ENCODE data around the gene SPTBN1. TPM values are rescaled to one million over a fixed set of nuclear protein-coding genes. Genes with fewer than 3 reads are reported as not detected.
A peak's percentile ranks its signal among the peaks of the same experiment; 100 is the strongest.

Gene SPTBN1
- total RNA-seq, 1 experiment from 2014 or later, result 262 TPM

DNA sequence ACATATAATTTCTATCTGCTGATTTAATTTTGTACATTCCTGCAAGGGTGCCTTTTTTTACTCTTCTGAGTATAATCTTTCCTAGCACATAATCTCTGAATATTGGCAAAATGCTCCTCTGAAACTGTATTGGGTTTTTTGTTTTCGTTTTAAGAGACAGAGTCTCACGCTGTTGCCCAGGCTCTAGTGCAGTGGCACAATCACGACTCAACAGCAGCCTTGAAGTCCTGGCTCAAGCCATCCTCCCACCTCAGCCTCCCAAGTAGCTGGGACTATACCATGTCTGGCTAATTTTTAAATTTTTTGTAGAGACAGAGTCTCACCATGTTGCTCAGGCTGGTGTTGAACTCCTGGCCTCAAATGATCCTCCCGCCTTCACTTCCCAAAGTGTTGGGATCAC lies 104.9 kb downstream of the SPTBN1 start:
- Histone ChIP-seq H3K9me2 (ENCODE audit: insufficient read depth) (no peaks in the 10 kb centered on the region), H3K27ac (peak overlapping the region; percentile 95), H3K36me3 (ENCODE audit: low read depth) (peaks cover 5% of the 10 kb centered on the region; the same call in 1 of the 2 replicates), H3F3A (ENCODE audit: insufficient read depth, low read depth) (peaks cover 50% of the 10 kb centered on the region), H3K4me1 (replicated peaks; ENCODE audit: insufficient read depth) (peaks cover 44% of the 10 kb centered on the region), H2AFZ (no peak overlapping the region), H4K20me1 (ENCODE audit: insufficient read depth) (no peaks in the 10 kb centered on the region), H3K79me2 (ENCODE audit: low read depth) (peaks cover 90% of the 10 kb centered on the region), H3K4me2 (peak overlapping the region; percentile 91), H3K4me3 (peak overlapping the region; percentile 90), H3K9me3 (ENCODE audit: insufficient read depth, low read depth) (no peaks in the 10 kb centered on the region), H3K27me3 (ENCODE audit: insufficient read depth, low read depth) (no peaks in the 10 kb centered on the region)
- ChIA-PET CTCF (no interaction called here), POLR2A (ENCODE audit: unreplicated experiment) (no interaction called here)
- intact Hi-C loops (cut with micrococcal nuclease; ENCODE audit: unreplicated experiment), result no loop called here
- no TSS peak for BruUV-seq (replicated peaks)
- DNase-seq, result no peak
- TF ChIP-seq EZH2 (IDR thresholded peaks at IDR 0.05; ENCODE audit: low read depth), result no peak
- TF ChIP-seq, protein P1, sequence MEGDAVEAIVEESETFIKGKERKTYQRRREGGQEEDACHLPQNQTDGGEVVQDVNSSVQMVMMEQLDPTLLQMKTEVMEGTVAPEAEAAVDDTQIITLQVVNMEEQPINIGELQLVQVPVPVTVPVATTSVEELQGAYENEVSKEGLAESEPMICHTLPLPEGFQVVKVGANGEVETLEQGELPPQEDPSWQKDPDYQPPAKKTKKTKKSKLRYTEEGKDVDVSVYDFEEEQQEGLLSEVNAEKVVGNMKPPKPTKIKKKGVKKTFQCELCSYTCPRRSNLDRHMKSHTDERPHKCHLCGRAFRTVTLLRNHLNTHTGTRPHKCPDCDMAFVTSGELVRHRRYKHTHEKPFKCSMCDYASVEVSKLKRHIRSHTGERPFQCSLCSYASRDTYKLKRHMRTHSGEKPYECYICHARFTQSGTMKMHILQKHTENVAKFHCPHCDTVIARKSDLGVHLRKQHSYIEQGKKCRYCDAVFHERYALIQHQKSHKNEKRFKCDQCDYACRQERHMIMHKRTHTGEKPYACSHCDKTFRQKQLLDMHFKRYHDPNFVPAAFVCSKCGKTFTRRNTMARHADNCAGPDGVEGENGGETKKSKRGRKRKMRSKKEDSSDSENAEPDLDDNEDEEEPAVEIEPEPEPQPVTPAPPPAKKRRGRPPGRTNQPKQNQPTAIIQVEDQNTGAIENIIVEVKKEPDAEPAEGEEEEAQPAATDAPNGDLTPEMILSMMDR (conservative IDR thresholded peaks at IDR 0.05), result no peak

DNA sequence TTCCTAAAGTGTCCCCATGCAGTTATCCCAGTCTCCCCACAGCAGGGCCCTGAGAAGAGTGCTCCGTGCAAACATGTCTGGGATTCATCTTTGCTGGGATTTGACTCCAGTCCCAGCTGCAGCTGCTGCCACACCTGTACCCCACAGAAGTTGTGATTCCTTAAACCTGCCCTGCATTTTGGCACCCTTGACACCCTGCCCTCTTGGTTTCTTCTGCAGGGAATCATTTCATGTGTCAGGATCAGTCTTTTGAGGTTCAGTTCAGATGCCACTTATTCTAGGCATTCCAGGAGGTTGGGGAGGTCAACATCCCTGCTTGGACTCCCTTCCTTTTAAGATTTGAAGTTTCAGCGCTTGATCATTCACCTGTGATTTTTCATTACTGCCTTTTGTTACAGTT lies 108.3 kb downstream of the SPTBN1 start:
- H3K27me3 ChIP-seq (ENCODE audit: insufficient read depth, low read depth), result no peaks in the 10 kb centered on the region

DNA sequence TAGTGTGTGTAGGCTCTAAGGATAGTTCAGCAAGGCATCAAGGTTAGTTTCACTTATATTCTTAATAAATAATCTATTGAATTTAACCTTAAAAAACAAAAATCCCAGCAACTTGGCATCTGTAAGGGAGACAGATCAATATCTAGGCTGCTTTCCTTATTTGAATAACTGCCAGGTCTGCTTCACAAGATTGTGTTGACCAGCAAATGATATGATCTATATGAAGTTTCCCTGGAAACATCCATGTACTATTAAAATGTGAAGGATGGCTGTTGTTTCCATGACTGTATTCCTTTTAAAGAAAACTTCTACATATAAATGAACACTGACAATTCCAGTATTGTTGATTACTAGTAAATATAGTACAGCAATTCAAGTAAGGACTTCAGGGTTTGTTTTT lies 109.4 kb downstream of the SPTBN1 start:
- Histone ChIP-seq H3K4me2 (no peak overlapping the region), H3K9me3 (ENCODE audit: insufficient read depth, low read depth) (no peaks in the 10 kb centered on the region), H3K4me3 (no peak overlapping the region), H3F3A (ENCODE audit: insufficient read depth, low read depth) (peaks cover 22% of the 10 kb centered on the region; the same call in 1 of the 2 replicates), H3K79me2 (ENCODE audit: low read depth) (peaks cover 98% of the 10 kb centered on the region), H3K4me1 (replicated peaks; ENCODE audit: insufficient read depth) (peaks cover 62% of the 10 kb centered on the region), H3K9me2 (ENCODE audit: insufficient read depth) (no peaks in the 10 kb centered on the region), H2AFZ (no peak overlapping the region), H3K27me3 (ENCODE audit: insufficient read depth, low read depth) (no peaks in the 10 kb centered on the region), H4K20me1 (ENCODE audit: insufficient read depth) (no peaks in the 10 kb centered on the region; the same call in 1 of the 2 replicates), H3K27ac (no peak overlapping the region), H3K36me3 (ENCODE audit: low read depth) (peaks cover 8% of the 10 kb centered on the region)
- ChIA-PET CTCF (interaction anchor here (0.6 to 0.7 kb wide), 2 partner anchors 38 to 495 kb away, joined by 4 read pairs; no protein-coding TSS in a partner anchor), POLR2A (ENCODE audit: unreplicated experiment) (no interaction called here)
- TF ChIP-seq EZH2 (IDR thresholded peaks at IDR 0.05; ENCODE audit: low read depth), result no peak
- TF ChIP-seq, protein P1 (conservative IDR thresholded peaks at IDR 0.05), result no peak
- intact Hi-C loops (cut with micrococcal nuclease; ENCODE audit: unreplicated experiment), result no loop called here
- peak in 1 of 2 experiments; percentile 33 for DNase-seq
- no TSS peak for BruUV-seq (replicated peaks)

More for the DNA sequence above, 108.3 kb downstream of the SPTBN1 start:
- intact Hi-C loops (cut with micrococcal nuclease; ENCODE audit: unreplicated experiment), result no loop called here
- Histone ChIP-seq H3K4me3 (no peak overlapping the region), H3K36me3 (ENCODE audit: low read depth) (peaks cover 8% of the 10 kb centered on the region), H2AFZ (no peak overlapping the region), H3K9me2 (ENCODE audit: insufficient read depth) (no peaks in the 10 kb centered on the region), H3K4me2 (no peak overlapping the region; the same call in 1 of the 2 replicates), H3K4me1 (replicated peaks; ENCODE audit: insufficient read depth) (peaks cover 50% of the 10 kb centered on the region), H3K27ac (no peak overlapping the region), H3K79me2 (ENCODE audit: low read depth) (peaks cover 98% of the 10 kb centered on the region), H3K9me3 (ENCODE audit: insufficient read depth, low read depth) (no peaks in the 10 kb centered on the region), H3F3A (ENCODE audit: insufficient read depth, low read depth) (peaks cover 22% of the 10 kb centered on the region), H4K20me1 (ENCODE audit: insufficient read depth) (no peaks in the 10 kb centered on the region; the same call in 1 of the 2 replicates)
- no peak for TF ChIP-seq EZH2 (IDR thresholded peaks at IDR 0.05; ENCODE audit: low read depth)
- TF ChIP-seq, protein P1 (conservative IDR thresholded peaks at IDR 0.05), result no peak
- no TSS peak for BruUV-seq (replicated peaks)
- ChIA-PET CTCF (no interaction called here), POLR2A (ENCODE audit: unreplicated experiment) (no interaction called here)
- DNase-seq, result no peak

Data from PC-9 (cell line).